ENCODE results near the gene ITFG2. TPM values are rescaled to one million over a fixed set of nuclear protein-coding genes. Genes with fewer than 3 reads are reported as not detected.

Gene ITFG2
- total and polyA plus RNA-seq, 2 of the 13 experiments (the other 11 are each of a cell fraction or from before 2014, with no cell fraction given), result 14.8 to 15.5 TPM

DNA sequence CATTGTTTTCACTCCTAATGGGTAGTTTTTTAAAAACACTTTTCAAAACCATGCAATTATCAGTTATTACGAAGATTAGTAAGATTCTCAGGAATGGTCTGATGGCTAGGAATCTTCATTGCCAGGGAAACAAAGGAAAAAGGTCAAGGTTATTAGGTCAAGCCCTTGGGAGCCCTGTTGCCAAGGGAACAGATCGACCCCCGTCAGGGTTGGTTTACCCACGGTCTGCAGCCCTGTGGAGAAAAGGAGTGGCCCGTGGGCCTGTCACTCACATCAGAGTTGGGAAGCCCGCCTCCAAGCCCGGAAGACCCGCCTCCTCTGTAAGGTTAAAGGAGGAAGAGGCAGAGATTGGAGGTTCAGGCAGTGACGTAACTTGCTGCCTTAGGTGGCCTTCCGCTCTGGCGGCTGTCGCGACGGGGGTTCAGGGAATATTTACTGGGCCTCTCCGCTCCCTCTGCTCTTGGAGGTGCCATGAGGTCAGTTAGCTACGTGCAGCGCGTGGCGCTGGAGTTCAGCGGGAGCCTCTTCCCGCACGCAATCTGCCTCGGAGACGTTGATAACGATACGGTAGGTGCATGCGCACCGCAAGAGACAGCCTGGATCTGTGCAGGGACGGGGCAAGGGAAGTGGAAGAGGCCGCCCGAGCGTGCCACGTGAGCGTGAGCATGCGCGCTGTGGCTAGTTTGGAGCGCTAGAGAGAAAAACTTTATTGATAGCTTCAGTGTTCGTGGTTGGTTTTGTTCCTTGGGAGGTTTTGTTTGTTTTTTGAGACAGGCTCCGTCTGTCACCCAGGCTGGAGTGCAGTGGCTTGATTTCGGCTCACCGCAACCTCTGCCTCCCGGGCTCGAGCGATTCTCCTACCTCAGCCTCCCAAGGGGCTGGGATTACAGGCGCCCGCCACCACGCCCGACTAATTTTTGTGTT, at the start of gene ITFG2 (continued):
- TF ChIP-seq, protein P1, sequence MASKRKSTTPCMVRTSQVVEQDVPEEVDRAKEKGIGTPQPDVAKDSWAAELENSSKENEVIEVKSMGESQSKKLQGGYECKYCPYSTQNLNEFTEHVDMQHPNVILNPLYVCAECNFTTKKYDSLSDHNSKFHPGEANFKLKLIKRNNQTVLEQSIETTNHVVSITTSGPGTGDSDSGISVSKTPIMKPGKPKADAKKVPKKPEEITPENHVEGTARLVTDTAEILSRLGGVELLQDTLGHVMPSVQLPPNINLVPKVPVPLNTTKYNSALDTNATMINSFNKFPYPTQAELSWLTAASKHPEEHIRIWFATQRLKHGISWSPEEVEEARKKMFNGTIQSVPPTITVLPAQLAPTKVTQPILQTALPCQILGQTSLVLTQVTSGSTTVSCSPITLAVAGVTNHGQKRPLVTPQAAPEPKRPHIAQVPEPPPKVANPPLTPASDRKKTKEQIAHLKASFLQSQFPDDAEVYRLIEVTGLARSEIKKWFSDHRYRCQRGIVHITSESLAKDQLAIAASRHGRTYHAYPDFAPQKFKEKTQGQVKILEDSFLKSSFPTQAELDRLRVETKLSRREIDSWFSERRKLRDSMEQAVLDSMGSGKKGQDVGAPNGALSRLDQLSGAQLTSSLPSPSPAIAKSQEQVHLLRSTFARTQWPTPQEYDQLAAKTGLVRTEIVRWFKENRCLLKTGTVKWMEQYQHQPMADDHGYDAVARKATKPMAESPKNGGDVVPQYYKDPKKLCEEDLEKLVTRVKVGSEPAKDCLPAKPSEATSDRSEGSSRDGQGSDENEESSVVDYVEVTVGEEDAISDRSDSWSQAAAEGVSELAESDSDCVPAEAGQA (IDR thresholded peaks at IDR 0.05; ENCODE audit: low read depth), result peak; percentile 75
- TF ChIP-seq, protein P1 (CRISPR knock-in tag; IDR thresholded peaks at IDR 0.05; ENCODE audit: borderline replicate concordance), result no peak
- TF ChIP-seq ZNF230 (CRISPR knock-in tag; IDR thresholded peaks at IDR 0.05), result peak; percentile 96
- TF ChIP-seq, protein P2, sequence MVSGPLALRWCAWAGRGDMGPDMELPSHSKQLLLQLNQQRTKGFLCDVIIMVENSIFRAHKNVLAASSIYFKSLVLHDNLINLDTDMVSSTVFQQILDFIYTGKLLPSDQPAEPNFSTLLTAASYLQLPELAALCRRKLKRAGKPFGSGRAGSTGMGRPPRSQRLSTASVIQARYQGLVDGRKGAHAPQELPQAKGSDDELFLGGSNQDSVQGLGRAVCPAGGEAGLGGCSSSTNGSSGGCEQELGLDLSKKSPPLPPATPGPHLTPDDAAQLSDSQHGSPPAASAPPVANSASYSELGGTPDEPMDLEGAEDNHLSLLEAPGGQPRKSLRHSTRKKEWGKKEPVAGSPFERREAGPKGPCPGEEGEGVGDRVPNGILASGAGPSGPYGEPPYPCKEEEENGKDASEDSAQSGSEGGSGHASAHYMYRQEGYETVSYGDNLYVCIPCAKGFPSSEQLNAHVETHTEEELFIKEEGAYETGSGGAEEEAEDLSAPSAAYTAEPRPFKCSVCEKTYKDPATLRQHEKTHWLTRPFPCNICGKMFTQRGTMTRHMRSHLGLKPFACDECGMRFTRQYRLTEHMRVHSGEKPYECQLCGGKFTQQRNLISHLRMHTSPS (CRISPR knock-in tag; IDR thresholded peaks at IDR 0.05; ENCODE audit: low read depth), result 0 out of 2 replicates have a peak, but pooled peaks have one; percentile 21
- TF ChIP-seq ZNF75D (CRISPR knock-in tag; IDR thresholded peaks at IDR 0.05; ENCODE audit: borderline replicate concordance), result no peak
- TF ChIP-seq, protein P3, sequence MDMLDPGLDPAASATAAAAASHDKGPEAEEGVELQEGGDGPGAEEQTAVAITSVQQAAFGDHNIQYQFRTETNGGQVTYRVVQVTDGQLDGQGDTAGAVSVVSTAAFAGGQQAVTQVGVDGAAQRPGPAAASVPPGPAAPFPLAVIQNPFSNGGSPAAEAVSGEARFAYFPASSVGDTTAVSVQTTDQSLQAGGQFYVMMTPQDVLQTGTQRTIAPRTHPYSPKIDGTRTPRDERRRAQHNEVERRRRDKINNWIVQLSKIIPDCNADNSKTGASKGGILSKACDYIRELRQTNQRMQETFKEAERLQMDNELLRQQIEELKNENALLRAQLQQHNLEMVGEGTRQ (IDR thresholded peaks at IDR 0.05; ENCODE audit: low read depth, low read length), result peak; percentile 67
- TF ChIP-seq, protein P3 (CRISPR knock-in tag; IDR thresholded peaks at IDR 0.05; ENCODE audit: borderline replicate concordance), result peak; percentile 88
- peak; percentile 12 for TF ChIP-seq RBM22 (optimal IDR thresholded peaks at IDR 0.05; ENCODE audit: low read length)
- TF ChIP-seq RORA (CRISPR knock-in tag; IDR thresholded peaks at IDR 0.05), result no peak
- TF ChIP-seq, protein P4, sequence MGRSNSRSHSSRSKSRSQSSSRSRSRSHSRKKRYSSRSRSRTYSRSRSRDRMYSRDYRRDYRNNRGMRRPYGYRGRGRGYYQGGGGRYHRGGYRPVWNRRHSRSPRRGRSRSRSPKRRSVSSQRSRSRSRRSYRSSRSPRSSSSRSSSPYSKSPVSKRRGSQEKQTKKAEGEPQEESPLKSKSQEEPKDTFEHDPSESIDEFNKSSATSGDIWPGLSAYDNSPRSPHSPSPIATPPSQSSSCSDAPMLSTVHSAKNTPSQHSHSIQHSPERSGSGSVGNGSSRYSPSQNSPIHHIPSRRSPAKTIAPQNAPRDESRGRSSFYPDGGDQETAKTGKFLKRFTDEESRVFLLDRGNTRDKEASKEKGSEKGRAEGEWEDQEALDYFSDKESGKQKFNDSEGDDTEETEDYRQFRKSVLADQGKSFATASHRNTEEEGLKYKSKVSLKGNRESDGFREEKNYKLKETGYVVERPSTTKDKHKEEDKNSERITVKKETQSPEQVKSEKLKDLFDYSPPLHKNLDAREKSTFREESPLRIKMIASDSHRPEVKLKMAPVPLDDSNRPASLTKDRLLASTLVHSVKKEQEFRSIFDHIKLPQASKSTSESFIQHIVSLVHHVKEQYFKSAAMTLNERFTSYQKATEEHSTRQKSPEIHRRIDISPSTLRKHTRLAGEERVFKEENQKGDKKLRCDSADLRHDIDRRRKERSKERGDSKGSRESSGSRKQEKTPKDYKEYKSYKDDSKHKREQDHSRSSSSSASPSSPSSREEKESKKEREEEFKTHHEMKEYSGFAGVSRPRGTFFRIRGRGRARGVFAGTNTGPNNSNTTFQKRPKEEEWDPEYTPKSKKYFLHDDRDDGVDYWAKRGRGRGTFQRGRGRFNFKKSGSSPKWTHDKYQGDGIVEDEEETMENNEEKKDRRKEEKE (IDR thresholded peaks at IDR 0.05), result no peak
- TF ChIP-seq TBX3 (IDR thresholded peaks at IDR 0.05; ENCODE audit: borderline replicate concordance), result peak; percentile 77
- TF ChIP-seq TAF1 (CRISPR knock-in tag; IDR thresholded peaks at IDR 0.05), result peak; percentile 94
- peak; percentile 75; the same call in 1 of the 2 replicates for TF ChIP-seq ZNF749 (CRISPR knock-in tag; IDR thresholded peaks at IDR 0.05; ENCODE audit: borderline replicate concordance)
- TF ChIP-seq NKX3-1 (CRISPR knock-in tag; IDR thresholded peaks at IDR 0.05), result peak; percentile 88; the same call in 1 of the 2 replicates
